ENCODE measurements around the gene TAB3.

TAB3 gene

GRCh38 chrX:30793075-30793766, 95.8 kb downstream of the TAB3 start:
- H3K27ac ChIP-seq (ENCODE audit: low read length), result no peak overlapping the region
- no peak overlapping the region for H3K9ac ChIP-seq (ENCODE audit: low read depth, low read length)
- H3K36me3 ChIP-seq (ENCODE audit: insufficient read depth, low read depth, low read length), result no peaks in the 10 kb centered on the region
- H3K27me3 ChIP-seq (ENCODE audit: insufficient read depth, low read length), result no peaks in the 10 kb centered on the region; the same call in 1 of the 2 replicates
- no peak overlapping the region for H3K4me3 ChIP-seq (ENCODE audit: low read length)
- H3K9me3 ChIP-seq (ENCODE audit: insufficient read depth, low read depth, low read length), result no peaks in the 10 kb centered on the region
- H3K4me1 ChIP-seq (ENCODE audit: insufficient read depth, low read length), result no peaks in the 10 kb centered on the region

- Histone ChIP-seq H3K27ac (ENCODE audit: low read length) (no peak overlapping the region), H3K9ac (ENCODE audit: low read depth, low read length) (no peak overlapping the region), H3K36me3 (ENCODE audit: insufficient read depth, low read depth, low read length) (no peaks in the 10 kb centered on the region), H3K4me1 (ENCODE audit: insufficient read depth, low read length) (no peaks in the 10 kb centered on the region), H3K27me3 (ENCODE audit: insufficient read depth, low read length) (no peaks in the 10 kb centered on the region; the same call in 1 of the 2 replicates), H3K9me3 (ENCODE audit: insufficient read depth, low read depth, low read length) (no peaks in the 10 kb centered on the region), H3K4me3 (ENCODE audit: low read length) (no peak overlapping the region)
These were observed 97.5 kb downstream of the TAB3 start for GRCh38 chrX:30791296-30792278.

- Histone ChIP-seq H3K4me1 (ENCODE audit: insufficient read depth, low read length) (no peaks in the 10 kb centered on the region), H3K4me3 (ENCODE audit: low read length) (no peak overlapping the region), H3K9ac (ENCODE audit: low read depth, low read length) (no peak overlapping the region), H3K36me3 (ENCODE audit: insufficient read depth, low read depth, low read length) (no peaks in the 10 kb centered on the region), H3K27ac (ENCODE audit: low read length) (no peak overlapping the region), H3K9me3 (ENCODE audit: insufficient read depth, low read depth, low read length) (no peaks in the 10 kb centered on the region), H3K27me3 (ENCODE audit: insufficient read depth, low read length) (no peaks in the 10 kb centered on the region)
These were observed 102.0 kb downstream of the TAB3 start for GRCh38 chrX:30787012-30787411.

GRCh38 chrX:30786374-30786773, 102.7 kb downstream of the TAB3 start:
- Histone ChIP-seq H3K27ac (ENCODE audit: low read length) (no peak overlapping the region), H3K9ac (ENCODE audit: low read depth, low read length) (no peak overlapping the region), H3K9me3 (ENCODE audit: insufficient read depth, low read depth, low read length) (no peaks in the 10 kb centered on the region), H3K4me3 (ENCODE audit: low read length) (no peak overlapping the region), H3K36me3 (ENCODE audit: insufficient read depth, low read depth, low read length) (no peaks in the 10 kb centered on the region), H3K4me1 (ENCODE audit: insufficient read depth, low read length) (no peaks in the 10 kb centered on the region), H3K27me3 (ENCODE audit: insufficient read depth, low read length) (no peaks in the 10 kb centered on the region)

DNA sequence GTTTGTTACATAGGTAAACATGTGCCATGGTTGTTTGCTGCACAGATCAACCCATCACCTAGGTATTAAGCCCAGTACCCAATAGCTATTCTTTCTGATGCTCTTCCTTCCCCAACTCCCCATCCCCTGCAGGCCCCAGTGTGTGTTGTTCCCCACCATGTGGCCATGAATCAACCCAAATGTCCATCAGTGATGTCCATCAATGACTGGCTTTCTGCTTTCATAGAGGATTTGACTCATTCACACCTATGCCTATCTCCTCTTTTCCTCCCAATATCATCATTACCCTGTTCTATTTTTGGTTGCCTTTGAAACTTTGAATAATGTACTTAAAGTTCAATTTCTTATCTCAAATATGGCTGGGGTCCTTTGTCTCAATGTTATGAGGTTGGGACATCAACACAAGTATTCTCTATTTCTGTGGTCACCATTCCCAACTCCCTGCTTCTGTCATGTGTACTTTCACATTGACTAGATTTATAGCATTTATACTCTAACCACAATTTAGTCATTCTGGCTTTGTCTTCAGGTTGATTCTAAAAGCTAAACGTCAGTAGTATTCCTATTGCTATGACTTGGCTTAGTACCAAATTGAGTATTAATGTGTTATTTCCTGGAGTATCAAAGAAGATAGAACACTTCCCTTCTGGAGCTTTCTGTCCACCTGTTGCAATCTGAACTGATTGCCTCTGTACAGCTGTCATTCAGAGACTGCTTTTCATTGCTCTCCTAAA, 107.2 kb downstream of the TAB3 start:
- no peaks in the 10 kb centered on the region for H3K9me3 ChIP-seq (ENCODE audit: insufficient read depth, low read depth, low read length)
- H3K27ac ChIP-seq (ENCODE audit: low read length), result no peak overlapping the region
- no peaks in the 10 kb centered on the region for H3K36me3 ChIP-seq (ENCODE audit: insufficient read depth, low read depth, low read length)
- no peak overlapping the region for H3K4me3 ChIP-seq (ENCODE audit: low read length)
- no peak overlapping the region for H3K9ac ChIP-seq (ENCODE audit: low read depth, low read length)
- H3K4me1 ChIP-seq (ENCODE audit: insufficient read depth, low read length), result no peaks in the 10 kb centered on the region
- no peaks in the 10 kb centered on the region for H3K27me3 ChIP-seq (ENCODE audit: insufficient read depth, low read length)

- no peak overlapping the region for H3K27ac ChIP-seq (ENCODE audit: low read length)
- no peaks in the 10 kb centered on the region for H3K9me3 ChIP-seq (ENCODE audit: insufficient read depth, low read depth, low read length)
- H3K36me3 ChIP-seq (ENCODE audit: insufficient read depth, low read depth, low read length), result no peaks in the 10 kb centered on the region
- H3K4me1 ChIP-seq (ENCODE audit: insufficient read depth, low read length), result no peaks in the 10 kb centered on the region
- no peak overlapping the region for H3K9ac ChIP-seq (ENCODE audit: low read depth, low read length)
- no peaks in the 10 kb centered on the region for H3K27me3 ChIP-seq (ENCODE audit: insufficient read depth, low read length)
- no peak overlapping the region for H3K4me3 ChIP-seq (ENCODE audit: low read length)
These were observed 109.5 kb downstream of the TAB3 start for GRCh38 chrX:30779453-30780030.

DNA sequence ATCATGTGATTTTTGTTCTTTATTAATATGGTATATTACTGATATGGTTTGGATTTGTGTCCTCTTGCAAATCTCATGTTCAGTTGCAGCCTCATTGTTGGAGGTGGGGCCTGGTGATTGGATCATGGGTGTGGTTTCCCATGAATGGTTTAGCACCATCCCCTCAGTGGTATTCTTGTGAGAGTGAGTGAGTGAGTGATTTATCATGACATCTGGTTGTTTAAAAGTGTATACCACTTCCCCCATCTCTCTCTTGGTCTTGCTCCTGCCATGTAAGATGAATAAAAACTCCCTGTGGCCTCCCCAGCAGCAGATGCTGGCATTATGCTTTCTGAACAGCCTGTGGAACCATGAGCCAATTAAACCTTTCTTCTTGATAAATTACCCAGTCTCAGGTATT, 111.5 kb downstream of the TAB3 start:
- Histone ChIP-seq H3K36me3 (ENCODE audit: insufficient read depth, low read depth, low read length) (no peaks in the 10 kb centered on the region), H3K9me3 (ENCODE audit: insufficient read depth, low read depth, low read length) (no peaks in the 10 kb centered on the region), H3K4me3 (ENCODE audit: low read length) (no peak overlapping the region), H3K27ac (ENCODE audit: low read length) (no peak overlapping the region), H3K27me3 (ENCODE audit: insufficient read depth, low read length) (no peaks in the 10 kb centered on the region), H3K4me1 (ENCODE audit: insufficient read depth, low read length) (no peaks in the 10 kb centered on the region), H3K9ac (ENCODE audit: low read depth, low read length) (no peak overlapping the region)

Data from iPS-20b (cell line).